HepG2 (cell line): ENCODE results near the gene SIK2. TPM values are rescaled to one million over a fixed set of nuclear protein-coding genes. Genes with fewer than 3 reads are reported as not detected.
A peak's percentile ranks its signal among the peaks of the same experiment; 100 is the strongest.

Experiments
- NFIB ChIP-seq: sonication (generic); formaldehyde crosslinking; IDR thresholded peaks from 2 replicates; pipeline ENCODE4 v1.9.0; 2021; ENCODE audit warnings: missing genetic modification reagents, mild to moderate bottlenecking, borderline replicate concordance
- ZFP37 ChIP-seq: sonication (generic); formaldehyde crosslinking; IDR thresholded peaks from 2 replicates; pipeline ENCODE4 v1.4.0; 2020; ENCODE audit warnings: missing genetic modification reagents, borderline replicate concordance
- polyA plus RNA-seq, 8 experiments: library from polyadenylated mRNA; depleted of rRNA in 3 of 8; stranded (reverse) in 7 of 8; unstranded in 1 of 8; fragments of >200 nt; fragmentation: Illumina TruSeq in 4 of 8; extraction: Trizol in 4 of 8; gene quantifications; 2 replicates each; pipeline versions ENCODE4 v1.2.1 to v1.2.3, GENCODE V29; 2011 to 2016; ENCODE audit warnings: low read depth in 4 of 8, missing spikeins in 1 of 8, mixed read lengths in 1 of 8; ENCODE audit not compliant: insufficient read depth in 1 of 8
- total RNA-seq, 5 experiments: library from RNA; depleted of rRNA; stranded (reverse); fragments of >200 nt; fragmentation: Illumina TruSeq; extraction: Trizol; gene quantifications; 2 replicates each; pipeline ENCODE4 v1.2.3, GENCODE V29; 2016; ENCODE audit warnings: low read depth in 1 of 5
- TF ChIP-seq, protein P1 (sequence below): sonication (generic); formaldehyde crosslinking; IDR thresholded peaks from 2 replicates; pipeline ENCODE4 v1.4.0; 2020; ENCODE audit warnings: missing genetic modification reagents, borderline replicate concordance
- TF ChIP-seq, protein P2 (sequence below): IDR thresholded peaks from 2 replicates; pipeline ENCODE4 v1.4.0; 2020; ENCODE audit warnings: mild to moderate bottlenecking, missing genetic modification reagents

The SIK2 gene
- total and polyA plus RNA-seq, 2 of the 13 experiments (the other 11 are each of a cell fraction or from before 2014, with no cell fraction given), result 8.1 to 15.4 TPM

DNA sequence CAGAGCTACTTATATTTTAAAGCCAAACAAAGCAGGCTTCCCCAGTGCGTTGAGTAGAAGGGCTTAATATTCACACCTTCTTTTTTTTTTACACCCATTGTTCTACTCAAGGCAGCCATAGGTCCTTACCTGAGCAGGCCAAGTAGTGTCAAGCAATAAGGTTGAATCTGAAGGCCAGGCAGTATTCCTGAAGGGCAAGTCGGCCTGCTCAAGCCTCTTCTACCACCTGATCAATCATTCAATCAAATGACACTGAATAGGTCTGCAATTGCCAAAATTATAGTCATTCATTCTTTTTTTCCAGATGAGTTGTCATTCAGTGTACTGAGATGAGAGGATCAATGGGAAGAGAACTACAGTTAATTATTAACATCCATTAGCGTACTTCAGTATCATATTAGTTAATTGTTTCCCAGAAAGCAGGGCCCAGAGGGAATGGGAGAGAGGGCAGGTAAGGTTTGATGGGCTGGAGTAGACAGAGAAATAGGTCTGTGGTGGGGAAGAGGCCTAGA is 175.9 kb downstream of the SIK2 start (continued):
- TF ChIP-seq, protein P1, sequence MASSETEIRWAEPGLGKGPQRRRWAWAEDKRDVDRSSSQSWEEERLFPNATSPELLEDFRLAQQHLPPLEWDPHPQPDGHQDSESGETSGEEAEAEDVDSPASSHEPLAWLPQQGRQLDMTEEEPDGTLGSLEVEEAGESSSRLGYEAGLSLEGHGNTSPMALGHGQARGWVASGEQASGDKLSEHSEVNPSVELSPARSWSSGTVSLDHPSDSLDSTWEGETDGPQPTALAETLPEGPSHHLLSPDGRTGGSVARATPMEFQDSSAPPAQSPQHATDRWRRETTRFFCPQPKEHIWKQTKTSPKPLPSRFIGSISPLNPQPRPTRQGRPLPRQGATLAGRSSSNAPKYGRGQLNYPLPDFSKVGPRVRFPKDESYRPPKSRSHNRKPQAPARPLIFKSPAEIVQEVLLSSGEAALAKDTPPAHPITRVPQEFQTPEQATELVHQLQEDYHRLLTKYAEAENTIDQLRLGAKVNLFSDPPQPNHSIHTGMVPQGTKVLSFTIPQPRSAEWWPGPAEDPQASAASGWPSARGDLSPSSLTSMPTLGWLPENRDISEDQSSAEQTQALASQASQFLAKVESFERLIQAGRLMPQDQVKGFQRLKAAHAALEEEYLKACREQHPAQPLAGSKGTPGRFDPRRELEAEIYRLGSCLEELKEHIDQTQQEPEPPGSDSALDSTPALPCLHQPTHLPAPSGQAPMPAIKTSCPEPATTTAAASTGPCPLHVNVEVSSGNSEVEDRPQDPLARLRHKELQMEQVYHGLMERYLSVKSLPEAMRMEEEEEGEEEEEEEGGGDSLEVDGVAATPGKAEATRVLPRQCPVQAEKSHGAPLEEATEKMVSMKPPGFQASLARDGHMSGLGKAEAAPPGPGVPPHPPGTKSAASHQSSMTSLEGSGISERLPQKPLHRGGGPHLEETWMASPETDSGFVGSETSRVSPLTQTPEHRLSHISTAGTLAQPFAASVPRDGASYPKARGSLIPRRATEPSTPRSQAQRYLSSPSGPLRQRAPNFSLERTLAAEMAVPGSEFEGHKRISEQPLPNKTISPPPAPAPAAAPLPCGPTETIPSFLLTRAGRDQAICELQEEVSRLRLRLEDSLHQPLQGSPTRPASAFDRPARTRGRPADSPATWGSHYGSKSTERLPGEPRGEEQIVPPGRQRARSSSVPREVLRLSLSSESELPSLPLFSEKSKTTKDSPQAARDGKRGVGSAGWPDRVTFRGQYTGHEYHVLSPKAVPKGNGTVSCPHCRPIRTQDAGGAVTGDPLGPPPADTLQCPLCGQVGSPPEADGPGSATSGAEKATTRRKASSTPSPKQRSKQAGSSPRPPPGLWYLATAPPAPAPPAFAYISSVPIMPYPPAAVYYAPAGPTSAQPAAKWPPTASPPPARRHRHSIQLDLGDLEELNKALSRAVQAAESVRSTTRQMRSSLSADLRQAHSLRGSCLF (CRISPR knock-in tag), result no peak
- TF ChIP-seq ZFP37, result no peak
- TF ChIP-seq, protein P2, sequence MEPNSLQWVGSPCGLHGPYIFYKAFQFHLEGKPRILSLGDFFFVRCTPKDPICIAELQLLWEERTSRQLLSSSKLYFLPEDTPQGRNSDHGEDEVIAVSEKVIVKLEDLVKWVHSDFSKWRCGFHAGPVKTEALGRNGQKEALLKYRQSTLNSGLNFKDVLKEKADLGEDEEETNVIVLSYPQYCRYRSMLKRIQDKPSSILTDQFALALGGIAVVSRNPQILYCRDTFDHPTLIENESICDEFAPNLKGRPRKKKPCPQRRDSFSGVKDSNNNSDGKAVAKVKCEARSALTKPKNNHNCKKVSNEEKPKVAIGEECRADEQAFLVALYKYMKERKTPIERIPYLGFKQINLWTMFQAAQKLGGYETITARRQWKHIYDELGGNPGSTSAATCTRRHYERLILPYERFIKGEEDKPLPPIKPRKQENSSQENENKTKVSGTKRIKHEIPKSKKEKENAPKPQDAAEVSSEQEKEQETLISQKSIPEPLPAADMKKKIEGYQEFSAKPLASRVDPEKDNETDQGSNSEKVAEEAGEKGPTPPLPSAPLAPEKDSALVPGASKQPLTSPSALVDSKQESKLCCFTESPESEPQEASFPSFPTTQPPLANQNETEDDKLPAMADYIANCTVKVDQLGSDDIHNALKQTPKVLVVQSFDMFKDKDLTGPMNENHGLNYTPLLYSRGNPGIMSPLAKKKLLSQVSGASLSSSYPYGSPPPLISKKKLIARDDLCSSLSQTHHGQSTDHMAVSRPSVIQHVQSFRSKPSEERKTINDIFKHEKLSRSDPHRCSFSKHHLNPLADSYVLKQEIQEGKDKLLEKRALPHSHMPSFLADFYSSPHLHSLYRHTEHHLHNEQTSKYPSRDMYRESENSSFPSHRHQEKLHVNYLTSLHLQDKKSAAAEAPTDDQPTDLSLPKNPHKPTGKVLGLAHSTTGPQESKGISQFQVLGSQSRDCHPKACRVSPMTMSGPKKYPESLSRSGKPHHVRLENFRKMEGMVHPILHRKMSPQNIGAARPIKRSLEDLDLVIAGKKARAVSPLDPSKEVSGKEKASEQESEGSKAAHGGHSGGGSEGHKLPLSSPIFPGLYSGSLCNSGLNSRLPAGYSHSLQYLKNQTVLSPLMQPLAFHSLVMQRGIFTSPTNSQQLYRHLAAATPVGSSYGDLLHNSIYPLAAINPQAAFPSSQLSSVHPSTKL (CRISPR knock-in tag), result 0 out of 2 replicates have a peak, but pooled peaks have one; percentile 28
- TF ChIP-seq NFIB, result no peak
